Ramos (cell line): Measurements from ENCODE around the gene KTI12.

ENCODE experiments used
- in situ Hi-C: fragments of 300-500 bp; cut with MboI; formaldehyde crosslinking; loops from one replicate; pipeline ENCODE4 v1.14.3; 2022; ENCODE audit warnings: low sequenced_read_pairs; ENCODE audit not compliant: unreplicated experiment

The KTI12 gene

DNA sequence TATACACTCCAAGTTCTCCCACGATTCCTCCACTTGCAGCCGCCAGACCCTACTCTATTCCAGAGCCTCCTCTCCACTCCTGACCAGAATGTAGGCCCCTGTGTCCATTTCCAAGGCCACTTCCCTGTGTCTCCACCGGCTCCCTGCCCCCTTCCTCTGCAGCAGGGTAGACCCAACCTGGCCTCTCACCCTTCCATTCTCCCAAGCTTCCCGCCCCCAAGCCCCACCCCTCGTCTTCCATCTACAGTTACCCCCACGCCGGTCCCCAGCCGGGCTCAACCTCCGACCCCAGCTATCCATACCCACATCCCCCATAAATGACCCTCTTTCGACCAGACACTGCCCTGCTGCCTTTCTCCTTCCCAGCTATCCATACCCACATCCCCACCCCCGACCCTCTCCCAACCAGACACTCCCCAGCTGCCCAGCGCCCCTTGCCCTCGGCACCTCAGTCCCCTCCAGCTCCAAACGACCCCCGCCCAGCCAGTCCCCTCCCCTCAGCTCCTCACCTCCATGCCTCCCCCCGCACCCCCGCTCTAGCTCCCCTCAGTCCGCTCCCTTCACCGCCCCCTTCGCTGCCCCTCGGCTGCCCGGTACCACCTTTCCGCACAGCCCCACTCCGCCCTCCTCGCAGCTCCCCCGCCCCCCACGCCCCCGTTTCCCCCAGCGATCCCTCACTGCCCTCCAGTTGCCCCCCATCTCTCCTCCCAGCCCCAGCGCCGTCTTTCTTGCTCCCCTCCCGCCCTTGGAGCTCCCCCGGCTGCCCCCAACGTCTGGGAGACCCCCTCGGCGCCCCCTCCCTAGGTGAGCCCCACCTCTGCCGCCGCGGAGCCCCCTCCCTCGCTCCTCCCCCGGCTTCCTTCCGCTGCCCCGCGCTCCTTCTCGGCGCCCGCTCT is 43.8 kb downstream of the KTI12 start:
- in situ Hi-C loops = no loop called here

- in situ Hi-C loops = no loop called here
Observed at GRCh38 chr1:51988254-51988653, 45.4 kb downstream of the KTI12 start.

DNA sequence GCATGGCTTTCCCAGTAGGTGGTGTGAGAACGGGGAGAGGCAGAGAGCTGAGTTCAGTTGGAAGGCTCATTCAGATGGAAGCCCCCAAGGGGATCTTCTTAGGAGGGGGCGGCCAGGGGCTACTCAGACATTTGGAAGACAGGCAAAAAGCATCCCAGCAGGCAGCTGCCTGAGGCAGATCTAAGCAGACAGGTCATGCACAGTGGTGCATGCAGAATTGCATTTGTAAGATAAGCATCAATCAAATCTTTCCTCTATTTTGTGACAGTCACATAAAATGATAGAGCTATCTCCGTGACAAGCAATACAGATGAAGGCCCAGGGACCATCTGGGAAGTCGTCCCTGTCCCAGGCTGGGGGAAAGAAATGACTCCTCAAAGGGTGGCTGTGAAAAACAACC is 46.9 kb downstream of the KTI12 start:
- in situ Hi-C loops = no loop called here

DNA sequence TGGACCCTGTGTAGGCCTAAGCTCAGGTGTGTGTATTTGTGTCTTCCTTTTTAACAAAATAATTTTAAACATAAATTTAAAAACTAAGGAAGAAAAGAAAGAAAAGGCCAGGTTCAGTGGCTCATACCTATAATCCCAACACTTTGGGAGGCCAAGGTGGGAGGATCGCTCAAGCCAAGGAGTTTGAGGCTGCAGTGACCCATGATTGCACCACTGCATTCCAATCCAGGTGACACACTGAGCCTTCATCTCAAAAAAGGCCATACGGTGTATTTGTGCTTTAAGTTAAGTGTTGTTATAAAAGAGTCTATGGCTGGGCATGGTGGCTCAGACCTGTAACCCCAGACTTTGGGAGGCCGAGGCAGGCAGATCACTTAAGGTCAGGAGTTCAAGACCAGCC is 51.4 kb downstream of the KTI12 start:
- in situ Hi-C loops = no loop called here
